Neuronal stem cell (in vitro differentiated cells): ENCODE measurements around the gene CDH24.
A peak's percentile ranks its signal among the peaks of the same experiment; 100 is the strongest.

Source experiments
- DNase-seq: peaks from one replicate; pipeline ENCODE4 v3.0.0-alpha.2; 2013; ENCODE audit warnings: low spot score
- H2AFZ ChIP-seq: one replicate; pipeline ENCODE4 v1.6.1; 2013; ENCODE audit warnings: mild to moderate bottlenecking, low read length, inconsistent platforms
- H2AK5ac ChIP-seq: 2 replicates; pipeline ENCODE4 v1.6.1; 2013; ENCODE audit warnings: low read depth, mild to moderate bottlenecking, inconsistent platforms, low read length, moderate library complexity, mixed read lengths
- H2BK120ac ChIP-seq: 2 replicates; pipeline ENCODE4 v1.6.1; 2013; ENCODE audit warnings: low read depth, mild to moderate bottlenecking, inconsistent platforms, low read length, moderate library complexity, mixed read lengths
- H2BK12ac ChIP-seq: one replicate; pipeline ENCODE4 v1.6.1; 2013; ENCODE audit warnings: low read length, inconsistent platforms
- H2BK15ac ChIP-seq: 2 replicates; pipeline ENCODE4 v1.6.1; 2013; ENCODE audit warnings: mild to moderate bottlenecking, low read length, inconsistent platforms, mixed read lengths
- H2BK5ac ChIP-seq: one replicate; pipeline ENCODE4 v1.6.1; 2013; ENCODE audit warnings: inconsistent platforms, mild to moderate bottlenecking, low read length, moderate library complexity
- H3K14ac ChIP-seq: one replicate; pipeline ENCODE4 v1.6.1; 2013; ENCODE audit warnings: low read length, inconsistent platforms
- H3K18ac ChIP-seq: 2 replicates; pipeline ENCODE4 v1.6.1; 2013; ENCODE audit warnings: low read length, inconsistent platforms
- H3K23ac ChIP-seq: 2 replicates; pipeline ENCODE4 v1.6.1; 2013; ENCODE audit warnings: low read depth, mild to moderate bottlenecking, mixed read lengths, low read length, inconsistent platforms; ENCODE audit not compliant: poor library complexity
- H3K27ac ChIP-seq: replicated peaks from 3 replicates; pipeline ENCODE4 v1.5.1; 2013; ENCODE audit warnings: low read length, inconsistent platforms
- H3K27me3 ChIP-seq, 3 experiments: 2 replicates each; pipeline ENCODE4 v1.6.1; 2013; ENCODE audit warnings: low read length in 3 of 3, mild to moderate bottlenecking in 2 of 3, inconsistent platforms in 1 of 3, low read depth in 1 of 3, mixed read lengths in 1 of 3, moderate library complexity in 1 of 3; ENCODE audit not compliant: control insufficient read depth in 3 of 3, insufficient read depth in 3 of 3
- H3K36me3 ChIP-seq, 2 donors: replicated peaks in 1 of 2; 2 replicates each; pipeline ENCODE4 v1.6.1; 2013; ENCODE audit warnings: low read length in 2 of 2; ENCODE audit not compliant: control insufficient read depth in 2 of 2, insufficient read depth in 2 of 2
- H3K4ac ChIP-seq: 2 replicates; pipeline ENCODE4 v1.6.1; 2013; ENCODE audit warnings: inconsistent platforms, mild to moderate bottlenecking, low read length, moderate library complexity
- H3K4me1 ChIP-seq, 2 donors: 1 replicate in 1 of 2; 2 replicates in 1 of 2; pipeline ENCODE4 v1.6.1; 2013; ENCODE audit warnings: low read length in 2 of 2, low read depth in 1 of 2; ENCODE audit not compliant: control insufficient read depth in 2 of 2, insufficient read depth in 1 of 2
- H3K4me2 ChIP-seq: one replicate; pipeline ENCODE4 v1.6.1; 2013; ENCODE audit warnings: mild to moderate bottlenecking, low read length, inconsistent platforms; ENCODE audit not compliant: insufficient read depth, poor library complexity, severe bottlenecking
- H3K4me3 ChIP-seq, 2 donors: 2 replicates each; pipeline ENCODE4 v1.5.1; 2013; ENCODE audit warnings: low read length in 2 of 2, mild to moderate bottlenecking in 2 of 2, inconsistent platforms in 1 of 2, moderate library complexity in 1 of 2
- H3K79me1 ChIP-seq: one replicate; pipeline ENCODE4 v1.6.1; 2013; ENCODE audit warnings: low read depth, mild to moderate bottlenecking, inconsistent platforms, low read length, moderate library complexity
- H3K9ac ChIP-seq: one replicate; pipeline ENCODE4 v1.6.1; 2013; ENCODE audit warnings: mild to moderate bottlenecking, low read depth, low read length, inconsistent platforms; ENCODE audit not compliant: poor library complexity
- H3K9me3 ChIP-seq, 2 donors: replicated peaks in 1 of 2; 2 replicates each; pipeline versions ENCODE3 to v1.6.1; 2013; ENCODE audit warnings: low read length in 2 of 2, mild to moderate bottlenecking in 2 of 2, inconsistent platforms in 1 of 2, low read depth in 1 of 2, mixed read lengths in 1 of 2, moderate library complexity in 1 of 2; ENCODE audit not compliant: control insufficient read depth in 2 of 2, insufficient read depth in 1 of 2
- H4K8ac ChIP-seq: one replicate; pipeline ENCODE4 v1.6.1; 2013; ENCODE audit warnings: low read depth, mild to moderate bottlenecking, inconsistent platforms, low read length, moderate library complexity
- H4K91ac ChIP-seq: one replicate; pipeline ENCODE4 v1.6.1; 2013; ENCODE audit warnings: low read length, low read depth, mild to moderate bottlenecking, inconsistent platforms; ENCODE audit not compliant: poor library complexity
- WGBS, 2 donors: extraction: QIAGEN DNeasy Blood & Tissue Kit; methylation state at CpG; one replicate each; pipeline ENCODE4 v1.1.7; 2013; ENCODE audit warnings: missing lambda C conversion rate in 2 of 2, mixed read lengths in 1 of 2; ENCODE audit not compliant: insufficient read length in 2 of 2, insufficient replicate concordance in 1 of 2; ENCODE audit errors: extremely low coverage in 2 of 2; 5-methylcytosine and 5-hydroxymethylcytosine counted together

Gene CDH24

DNA sequence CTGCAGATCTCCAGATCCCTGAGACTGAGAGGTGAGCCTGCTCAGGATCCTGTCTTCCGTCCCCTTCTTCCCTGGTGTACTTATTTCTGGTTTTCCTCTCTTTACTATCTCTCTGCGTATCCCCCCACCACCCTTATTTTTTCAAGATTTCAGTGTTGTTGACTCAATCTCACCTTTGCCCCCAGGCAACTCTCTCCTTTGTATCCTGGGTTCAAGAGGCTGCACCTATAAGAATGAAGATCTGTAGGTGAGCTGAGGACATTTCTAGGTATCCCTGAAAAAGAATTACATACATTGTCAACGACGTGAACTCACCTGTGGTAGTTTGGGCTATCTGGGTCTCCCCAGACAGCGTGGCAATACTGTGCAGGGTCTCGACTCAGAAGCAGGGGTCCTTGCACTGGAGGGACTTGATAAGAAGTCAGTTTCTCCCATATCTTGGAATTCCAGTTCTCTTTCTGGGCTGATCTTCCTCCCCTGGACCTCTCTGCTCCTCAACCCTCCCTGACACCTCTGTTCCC is 46.8 kb upstream of the CDH24 start:
- Histone ChIP-seq H3K79me1 (no peaks in the 10 kb centered on the region), H2AK5ac (no peak overlapping the region), H2BK120ac (no peak overlapping the region), H3K9ac (no peak overlapping the region), H3K27ac (no peak overlapping the region), H3K14ac (no peak overlapping the region), H2BK15ac (no peak overlapping the region), H4K91ac (no peak overlapping the region), H3K23ac (no peak overlapping the region), H3K9me3 (peaks cover 0 to 2% of the 10 kb centered on the region in 2 donors), H3K36me3 (peaks cover 1 to 7% of the 10 kb centered on the region in 2 donors), H2BK12ac (no peak overlapping the region), H2BK5ac (no peak overlapping the region), H3K4me2 (no peak overlapping the region), H3K4me1 (no peaks in the 10 kb centered on the region), H3K18ac (no peak overlapping the region), H4K8ac (no peak overlapping the region), H2AFZ (peak overlapping the region; percentile 77), H3K4me3 (no peak overlapping the region), H3K4ac (no peak overlapping the region), H3K27me3 (no peaks in the 10 kb centered on the region)
- no peak for DNase-seq
- no CpG with 5 or more reads among the region's 6 CpGs for WGBS, 2 donors

DNA sequence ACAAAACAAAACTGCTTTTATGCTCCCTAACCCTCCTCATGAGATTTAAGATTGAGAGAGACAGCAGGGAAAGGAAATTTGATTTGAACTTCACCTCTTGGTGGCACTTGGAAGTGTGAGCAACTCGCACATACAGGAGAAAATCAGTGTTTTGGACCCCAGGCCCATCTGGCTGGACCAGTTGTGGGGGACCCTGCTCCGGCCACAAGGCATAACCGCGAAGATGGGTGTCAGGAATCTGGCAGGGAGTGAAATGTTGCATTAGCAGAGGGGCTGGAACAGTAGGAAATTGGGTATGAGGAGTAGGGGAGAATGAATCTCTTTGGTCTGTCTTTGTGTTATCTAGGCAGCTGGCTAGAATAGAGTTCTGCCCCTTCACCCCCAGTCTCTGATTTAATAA is 46.3 kb upstream of the CDH24 start:
- Histone ChIP-seq H3K9me3 (no peaks in the 10 kb centered on the region), H2BK12ac (no peak overlapping the region), H3K36me3 (peaks cover 2 to 12% of the 10 kb centered on the region in 2 donors), H3K79me1 (no peaks in the 10 kb centered on the region), H3K9ac (no peak overlapping the region), H3K4me1 (no peaks in the 10 kb centered on the region), H3K4me2 (no peak overlapping the region), H2BK5ac (no peak overlapping the region), H2AK5ac (no peak overlapping the region), H2BK15ac (no peak overlapping the region), H3K4ac (no peak overlapping the region), H3K18ac (no peak overlapping the region), H2AFZ (no peak overlapping the region), H3K23ac (no peak overlapping the region), H4K8ac (no peak overlapping the region), H2BK120ac (no peak overlapping the region), H3K27ac (no peak overlapping the region), H3K14ac (no peak overlapping the region), H4K91ac (no peak overlapping the region), H3K4me3 (no peak overlapping the region), H3K27me3 (no peaks in the 10 kb centered on the region)
- DNase-seq, result no peak
- WGBS, 2 donors, result no CpG with 5 or more reads among the region's 4 CpGs

DNA sequence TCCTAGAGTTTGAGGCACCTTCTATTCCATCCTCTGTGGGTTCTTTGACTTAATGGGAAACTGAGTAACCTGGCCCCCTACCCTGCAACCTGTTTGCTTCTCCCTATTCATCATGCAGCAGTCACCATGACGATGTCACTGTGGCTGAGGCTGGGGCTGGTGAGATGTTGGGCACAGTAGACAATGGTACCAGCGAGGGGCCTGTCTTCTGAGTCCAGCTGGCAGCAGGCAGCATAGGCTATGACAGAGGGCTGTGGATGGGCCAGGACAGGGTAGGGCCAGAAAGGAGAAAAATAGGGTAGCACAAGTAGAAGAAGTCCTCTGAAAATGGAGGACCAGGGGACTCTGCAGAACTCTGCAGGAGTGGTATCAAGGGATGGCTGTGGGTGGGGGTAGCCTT is 45.5 kb upstream of the CDH24 start:
- no peaks in the 10 kb centered on the region for H3K27me3 ChIP-seq
- no peak for DNase-seq
- H2BK12ac ChIP-seq, result no peak overlapping the region

DNA sequence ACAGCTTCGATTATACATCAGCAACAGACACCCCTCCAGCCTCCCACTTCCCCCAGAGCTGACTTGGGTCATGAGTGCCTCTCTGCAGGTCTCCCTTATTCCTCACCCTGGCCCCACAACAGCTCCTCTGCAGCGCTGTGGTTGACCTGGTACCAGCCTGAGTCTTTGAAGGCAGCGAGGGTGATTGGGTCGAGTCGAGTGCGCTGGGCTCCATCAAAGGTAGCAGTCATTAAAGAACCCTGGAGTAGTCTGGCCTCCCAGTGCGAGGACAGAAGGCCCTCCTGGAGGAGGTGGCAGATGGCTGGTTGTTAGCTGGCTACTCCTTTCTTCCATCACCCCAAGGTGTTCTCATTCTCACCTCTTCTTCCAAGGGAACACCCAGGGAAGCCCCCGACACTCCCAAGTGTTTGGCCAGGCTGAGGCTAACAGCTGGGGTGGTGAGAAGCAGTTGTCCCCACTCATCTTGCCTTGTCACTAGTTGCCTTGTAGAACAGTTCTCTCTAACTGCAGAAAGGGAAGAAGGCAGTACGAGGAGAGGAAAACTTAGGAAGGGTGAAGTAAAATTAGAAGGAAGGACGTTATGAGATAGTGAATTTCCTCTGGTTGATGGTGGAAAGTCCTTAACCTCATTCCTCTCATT is 44.8 kb upstream of the CDH24 start:
- H2AFZ ChIP-seq, result no peak overlapping the region
- H4K8ac ChIP-seq, result no peak overlapping the region
- H3K27ac ChIP-seq, result no peak overlapping the region
- H4K91ac ChIP-seq, result no peak overlapping the region
- H3K4me2 ChIP-seq, result no peak overlapping the region
- H3K9ac ChIP-seq, result no peak overlapping the region
- H3K23ac ChIP-seq, result no peak overlapping the region
- no peak overlapping the region for H3K4ac ChIP-seq
- H3K36me3 ChIP-seq, result peaks cover 11 to 27% of the 10 kb centered on the region in 2 donors
- H2BK5ac ChIP-seq, result no peak overlapping the region
- WGBS, 2 donors, result 100% methylated on average over 2 of the region's 10 CpGs; no CpG with 5 or more reads in 1 of the 2 donors
- no peak overlapping the region for H2BK15ac ChIP-seq
- no peak overlapping the region for H3K14ac ChIP-seq
- no peaks in the 10 kb centered on the region for H3K27me3 ChIP-seq
- H2AK5ac ChIP-seq, result peak overlapping the region; percentile 26
- H2BK12ac ChIP-seq, result no peak overlapping the region
- H3K4me1 ChIP-seq, result no peaks in the 10 kb centered on the region
- no peaks in the 10 kb centered on the region for H3K9me3 ChIP-seq
- DNase-seq, result no peak
- H3K18ac ChIP-seq, result no peak overlapping the region
- peaks cover 4% of the 10 kb centered on the region for H3K79me1 ChIP-seq
- no peak overlapping the region for H3K4me3 ChIP-seq
- no peak overlapping the region for H2BK120ac ChIP-seq

More for the DNA sequence above, 45.5 kb upstream of the CDH24 start:
- no peak overlapping the region for H4K91ac ChIP-seq
- no peak overlapping the region for H3K27ac ChIP-seq
- no peak overlapping the region for H3K4ac ChIP-seq
- no peak overlapping the region for H2BK120ac ChIP-seq
- H2BK15ac ChIP-seq, result no peak overlapping the region
- H3K14ac ChIP-seq, result no peak overlapping the region
- no peak overlapping the region for H4K8ac ChIP-seq
- no peak overlapping the region for H3K18ac ChIP-seq
- no peaks in the 10 kb centered on the region for H3K4me1 ChIP-seq
- H3K4me3 ChIP-seq, result no peak overlapping the region
- H3K9ac ChIP-seq, result no peak overlapping the region
- H3K9me3 ChIP-seq, result no peaks in the 10 kb centered on the region
- no peak overlapping the region for H2AK5ac ChIP-seq
- WGBS, 2 donors, result no CpG with 5 or more reads among the region's 2 CpGs
- H3K4me2 ChIP-seq, result no peak overlapping the region
- peaks cover 1% of the 10 kb centered on the region for H3K79me1 ChIP-seq
- H2AFZ ChIP-seq, result no peak overlapping the region
- H3K23ac ChIP-seq, result no peak overlapping the region
- H3K36me3 ChIP-seq, result peaks cover 7 to 20% of the 10 kb centered on the region in 2 donors
- no peak overlapping the region for H2BK5ac ChIP-seq
